Endothelial cell of hepatic sinusoid (primary cell): ENCODE results near the gene GLOD4.
"Not testable (repeated sequence)": the region's sequence is repeated elsewhere in the genome, so short reads cannot be mapped to it uniquely, and the experiment has no call there.

Experiments
- in situ Hi-C: cut with HindIII; loops from 2 replicates; pipeline ENCODE4 v1.10.0; 2017; ENCODE audit warnings: low sequenced_read_pairs

Gene GLOD4

GRCh38 chr17:781805-782731 is at the start of gene GLOD4, which contains the start of gene MRM3:
Gene GLOD4 (minus strand): TSS chr17:782280. CDS start chr17:782255, 25 bp downstream.
Gene MRM3 (plus strand): TSS chr17:782353. CDS start chr17:782379, 26 bp downstream.
- in situ Hi-C loops: no loop called here

- in situ Hi-C loops: no loop called here
Measured at GRCh38 chr17:830950-831349, 48.9 kb upstream of the GLOD4 start.

GRCh38 chr17:830381-830780 is 48.3 kb upstream of the GLOD4 start:
- in situ Hi-C loops: no loop called here

GRCh38 chr17:829614-830013 is 47.5 kb upstream of the GLOD4 start:
- in situ Hi-C loops: not testable (repeated sequence)

- in situ Hi-C loops: no loop called here
Measured at GRCh38 chr17:828761-829160, 46.7 kb upstream of the GLOD4 start.

GRCh38 chr17:826778-827177 is 44.7 kb upstream of the GLOD4 start:
- in situ Hi-C loops: no loop called here

- in situ Hi-C loops: no loop called here
Measured at GRCh38 chr17:825216-825615, 43.1 kb upstream of the GLOD4 start.

- in situ Hi-C loops: no loop called here
Measured at GRCh38 chr17:824378-824777, 42.3 kb upstream of the GLOD4 start.

- in situ Hi-C loops: no loop called here
Measured at GRCh38 chr17:823501-823902, 41.4 kb upstream of the GLOD4 start.

- in situ Hi-C loops: no loop called here
Measured at GRCh38 chr17:819251-819650, 37.2 kb upstream of the GLOD4 start.

GRCh38 chr17:814371-814770 is 32.3 kb upstream of the GLOD4 start:
- in situ Hi-C loops: no loop called here

- in situ Hi-C loops: no loop called here
Measured at GRCh38 chr17:812638-813204, 30.6 kb upstream of the GLOD4 start.

- in situ Hi-C loops: no loop called here
Measured at GRCh38 chr17:811051-811784, 29.1 kb upstream of the GLOD4 start.

- in situ Hi-C loops: no loop called here
Measured at GRCh38 chr17:807523-808294, 25.6 kb upstream of the GLOD4 start.

GRCh38 chr17:806781-807522 is 24.9 kb upstream of the GLOD4 start:
- in situ Hi-C loops: no loop called here

GRCh38 chr17:806346-806745 is 24.3 kb upstream of the GLOD4 start:
- in situ Hi-C loops: no loop called here

- in situ Hi-C loops: not testable (repeated sequence)
Measured at GRCh38 chr17:805886-806285, 23.8 kb upstream of the GLOD4 start.

GRCh38 chr17:804541-805435 is 22.7 kb upstream of the GLOD4 start:
- in situ Hi-C loops: loop anchor here (5.0 kb wide), 1 partner anchor 93 kb away; no protein-coding TSS in a partner anchor
